Activated CD8-positive, alpha-beta T cell treated with anti-CD3 and anti-CD28 coated beads, Interleukin-2, amount 10 ng/mL, durations not matched to agents 7 days and 5 days (primary cell): ENCODE data around the gene NMNAT2. TPM values are rescaled to one million over a fixed set of nuclear protein-coding genes. Genes with fewer than 3 reads are reported as not detected.

Source experiments
- ATAC-seq: fragments of 150-1000 bp; cut with Tn5 transposase; one replicate; pipeline ENCODE4 v1.10.0; 2021; ENCODE audit warnings: moderate library complexity
- CTCF ChIA-PET: fragments of 350-600 bp; sonication (Branson Sonifier 250); formaldehyde crosslinking; loops from one replicate; lab custom pipeline; 2021; ENCODE audit warnings: antibody characterized with exemption; lab: Charles Lee
- POLR2A ChIA-PET: fragments of 350-600 bp; sonication (Branson Sonifier 250); formaldehyde crosslinking; loops from one replicate; lab custom pipeline; 2021; ENCODE audit warnings: antibody characterized with exemption; lab: Charles Lee
- DNase-seq: peaks from one replicate; pipeline ENCODE4 v3.0.0-alpha.2; 2020
- H3K27ac Mint-ChIP-seq: one replicate; pipeline ENCODE4 v1.8.0; 2021; ENCODE audit warnings: mild to moderate bottlenecking, mixed read lengths
- H3K27me3 Mint-ChIP-seq: one replicate; pipeline ENCODE4 v1.8.0; 2021; ENCODE audit warnings: low read depth, mixed read lengths
- H3K36me3 Mint-ChIP-seq: one replicate; pipeline ENCODE4 v1.8.0; 2021; ENCODE audit warnings: low read depth, mixed read lengths
- H3K4me1 Mint-ChIP-seq: one replicate; pipeline ENCODE4 v1.8.0; 2021; ENCODE audit warnings: low read depth, mixed read lengths
- H3K4me3 Mint-ChIP-seq: one replicate; pipeline ENCODE4 v1.8.0; 2021; ENCODE audit warnings: mild to moderate bottlenecking, mixed read lengths
- H3K9me3 Mint-ChIP-seq: one replicate; pipeline ENCODE4 v1.8.0; 2022; ENCODE audit warnings: mixed read lengths; ENCODE audit not compliant: insufficient read depth
- total RNA-seq, 2 experiments: library from RNA; stranded (reverse); gene quantifications; one replicate each; pipeline ENCODE4 v1.2.3, GENCODE V29; 2021

The NMNAT2 gene
- total RNA-seq, 2 experiments from 2014 or later, result not detected

DNA sequence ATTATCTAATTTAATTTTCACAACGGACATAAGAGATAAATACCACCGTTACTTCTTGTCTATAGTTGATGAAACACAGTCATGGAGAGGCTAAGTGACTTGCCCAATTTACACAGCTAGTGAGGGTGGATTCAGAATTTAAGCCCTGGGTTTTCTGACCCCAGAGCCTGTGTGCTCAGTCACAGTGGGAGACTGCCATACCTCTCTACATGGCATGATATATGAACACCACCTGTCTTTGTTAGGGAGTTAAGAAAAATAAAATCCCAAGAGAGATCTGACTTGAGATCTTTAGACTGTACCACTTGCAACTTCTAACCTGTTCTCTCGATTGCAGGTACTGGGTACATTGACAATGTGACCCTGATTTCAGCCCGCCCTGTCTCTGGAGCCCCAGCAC lies 191.8 kb downstream of the NMNAT2 start:
- ATAC-seq, result no peak
- CTCF ChIA-PET, result no interaction called here
- no peak overlapping the region for H3K27ac Mint-ChIP-seq

DNA sequence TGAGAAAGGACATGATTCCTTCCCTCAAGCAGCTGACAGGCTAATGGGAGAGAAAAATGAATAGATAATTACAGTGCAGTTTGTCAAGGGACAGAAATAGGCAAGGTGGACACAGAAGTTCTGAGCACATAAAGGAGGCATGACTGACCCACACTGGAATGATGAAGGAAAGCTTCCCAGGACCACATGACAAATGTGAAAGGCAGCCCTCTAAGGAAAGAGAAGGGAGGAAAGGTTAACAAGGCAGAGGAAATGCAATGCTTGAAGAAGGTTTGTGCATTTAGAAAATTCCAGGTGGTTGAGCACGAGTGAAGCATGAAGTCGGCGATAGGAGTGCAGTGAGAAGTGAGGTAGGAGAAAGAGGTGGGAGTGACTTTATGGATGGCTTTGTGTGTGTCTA lies 194.7 kb downstream of the NMNAT2 start:
- no peak overlapping the region for H3K27ac Mint-ChIP-seq
- H3K36me3 Mint-ChIP-seq, result no peaks in the 10 kb centered on the region
- H3K27me3 Mint-ChIP-seq, result no peaks in the 10 kb centered on the region
- ChIA-PET CTCF (no interaction called here), POLR2A (no interaction called here)
- no peaks in the 10 kb centered on the region for H3K9me3 Mint-ChIP-seq
- no peak for ATAC-seq
- H3K4me1 Mint-ChIP-seq, result peaks cover 29% of the 10 kb centered on the region
- H3K4me3 Mint-ChIP-seq, result no peak overlapping the region
- DNase-seq, result no peak

More for the DNA sequence above, 191.8 kb downstream of the NMNAT2 start:
- peaks cover 12% of the 10 kb centered on the region for H3K4me1 Mint-ChIP-seq
- H3K27me3 Mint-ChIP-seq, result no peaks in the 10 kb centered on the region
- no peak overlapping the region for H3K4me3 Mint-ChIP-seq
- DNase-seq, result no peak
- no peaks in the 10 kb centered on the region for H3K9me3 Mint-ChIP-seq
- no peaks in the 10 kb centered on the region for H3K36me3 Mint-ChIP-seq
- POLR2A ChIA-PET, result no interaction called here

DNA sequence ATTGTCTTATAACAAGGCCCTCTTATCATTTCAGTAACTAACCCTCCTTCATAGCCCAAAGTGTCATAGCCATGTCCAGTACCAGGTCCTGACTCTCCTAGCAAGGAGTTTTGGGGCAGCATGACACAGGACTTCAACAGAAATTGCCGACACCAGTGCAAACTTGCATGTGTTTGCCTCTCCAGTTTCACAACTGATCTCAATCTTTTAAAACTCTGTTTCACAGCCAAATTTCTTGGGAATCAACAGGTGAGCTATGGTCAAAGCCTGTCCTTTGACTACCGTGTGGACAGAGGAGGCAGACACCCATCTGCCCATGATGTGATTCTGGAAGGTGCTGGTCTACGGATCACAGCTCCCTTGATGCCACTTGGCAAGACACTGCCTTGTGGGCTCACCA lies 195.3 kb downstream of the NMNAT2 start:
- DNase-seq, result no peak
- CTCF ChIA-PET, result interaction anchor here (0.7 kb wide), 1 partner anchor 248 kb away, joined by 3 read pairs; no protein-coding TSS in a partner anchor
- H3K27me3 Mint-ChIP-seq, result no peaks in the 10 kb centered on the region

DNA sequence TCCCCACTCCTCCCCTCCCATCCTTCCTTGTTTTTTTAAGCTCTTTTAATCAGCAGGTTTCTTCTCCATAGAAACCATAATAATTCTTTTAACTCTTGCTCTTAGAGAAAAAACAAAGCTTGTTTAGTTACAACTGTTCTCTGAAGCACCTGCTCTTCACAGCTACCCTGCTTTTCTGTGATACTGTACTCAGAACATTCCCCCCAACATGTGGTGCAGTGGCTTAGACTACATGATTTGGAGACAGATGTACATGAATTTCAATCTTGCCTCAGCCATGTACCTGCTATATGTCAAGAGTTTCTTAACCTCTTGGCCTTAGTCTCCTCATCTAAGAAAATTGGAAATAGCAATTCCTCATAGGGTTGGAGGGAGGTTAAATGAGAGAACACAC lies 198.6 kb downstream of the NMNAT2 start:
- Mint-ChIP-seq H3K27me3 (peaks cover 4% of the 10 kb centered on the region), H3K36me3 (no peaks in the 10 kb centered on the region), H3K4me1 (peaks cover 21% of the 10 kb centered on the region), H3K9me3 (no peaks in the 10 kb centered on the region), H3K27ac (peak overlapping the region; percentile 65), H3K4me3 (no peak overlapping the region)
- ATAC-seq (no peak), DNase-seq (no peak)
- CTCF ChIA-PET, result interaction anchor here (1.0 to 3.9 kb wide), 2 partner anchors 9 to 18 kb away, joined by 3 to 23 read pairs; no protein-coding TSS in a partner anchor
- POLR2A ChIA-PET, result interaction anchor here (0.7 kb wide), 1 partner anchor 9 kb away, joined by 3 read pairs; no protein-coding TSS in a partner anchor

More for the DNA sequence above, 195.3 kb downstream of the NMNAT2 start:
- no peaks in the 10 kb centered on the region for H3K9me3 Mint-ChIP-seq
- no peak overlapping the region for H3K4me3 Mint-ChIP-seq
- no peak overlapping the region for H3K27ac Mint-ChIP-seq
- peaks cover 33% of the 10 kb centered on the region for H3K4me1 Mint-ChIP-seq
- POLR2A ChIA-PET, result no interaction called here
- ATAC-seq, result no peak
- no peaks in the 10 kb centered on the region for H3K36me3 Mint-ChIP-seq

DNA sequence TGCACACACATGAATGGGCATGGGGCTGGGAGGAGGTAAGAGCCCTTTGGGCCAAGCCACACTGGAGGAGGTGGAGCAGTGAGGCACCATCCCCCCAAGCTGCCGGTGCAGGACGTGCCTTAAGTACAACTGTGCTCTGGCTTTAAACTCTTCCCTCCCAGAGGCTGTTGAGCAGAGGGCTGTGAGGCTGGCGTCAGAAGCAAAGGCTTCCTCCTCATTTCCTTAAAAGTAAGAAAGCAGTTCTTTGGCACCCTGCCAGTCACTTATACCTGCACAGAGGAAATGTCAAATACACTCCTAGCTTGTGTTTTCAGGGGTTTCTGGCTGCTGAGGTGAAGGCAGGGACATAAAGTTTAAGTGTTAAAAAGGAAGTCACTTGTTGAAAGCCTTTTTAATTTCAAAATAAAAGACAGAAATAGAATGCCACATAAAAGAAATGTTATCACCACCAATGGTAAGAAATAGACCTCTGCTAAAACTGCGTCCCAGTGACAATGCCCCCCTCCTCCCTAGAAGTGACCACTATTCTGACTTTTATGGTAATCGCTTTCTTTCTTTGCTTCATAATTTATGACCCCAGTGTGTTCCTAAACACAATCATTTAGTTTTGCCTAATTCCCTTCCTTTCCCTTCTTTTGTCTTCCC lies 199.1 kb downstream of the NMNAT2 start:
- peak overlapping the region; percentile 65 for H3K27ac Mint-ChIP-seq
- ChIA-PET CTCF (interaction anchor here (1.0 to 3.9 kb wide), 2 partner anchors 10 to 19 kb away, joined by 3 to 23 read pairs; no protein-coding TSS in a partner anchor), POLR2A (interaction anchor here (0.7 kb wide), 1 partner anchor 8 kb away, joined by 3 read pairs; no protein-coding TSS in a partner anchor)
- no peaks in the 10 kb centered on the region for H3K9me3 Mint-ChIP-seq
- H3K4me3 Mint-ChIP-seq, result no peak overlapping the region
- peaks cover 4% of the 10 kb centered on the region for H3K27me3 Mint-ChIP-seq
- H3K4me1 Mint-ChIP-seq, result peaks cover 21% of the 10 kb centered on the region
- DNase-seq (peak; percentile 81), ATAC-seq (peak; percentile 87)
- H3K36me3 Mint-ChIP-seq, result no peaks in the 10 kb centered on the region

GRCh38 chr1:183218027-183218618 lies 200.1 kb downstream of the NMNAT2 start:
- Mint-ChIP-seq H3K27me3 (peaks cover 6% of the 10 kb centered on the region), H3K4me1 (peaks cover 21% of the 10 kb centered on the region), H3K36me3 (no peaks in the 10 kb centered on the region), H3K9me3 (no peaks in the 10 kb centered on the region), H3K4me3 (no peak overlapping the region), H3K27ac (no peak overlapping the region)
- ChIA-PET CTCF (interaction anchor here (3.9 kb wide), 1 partner anchor 11 kb away, joined by 23 read pairs; no protein-coding TSS in a partner anchor), POLR2A (no interaction called here)
- no peak for ATAC-seq
- no peak for DNase-seq

DNA sequence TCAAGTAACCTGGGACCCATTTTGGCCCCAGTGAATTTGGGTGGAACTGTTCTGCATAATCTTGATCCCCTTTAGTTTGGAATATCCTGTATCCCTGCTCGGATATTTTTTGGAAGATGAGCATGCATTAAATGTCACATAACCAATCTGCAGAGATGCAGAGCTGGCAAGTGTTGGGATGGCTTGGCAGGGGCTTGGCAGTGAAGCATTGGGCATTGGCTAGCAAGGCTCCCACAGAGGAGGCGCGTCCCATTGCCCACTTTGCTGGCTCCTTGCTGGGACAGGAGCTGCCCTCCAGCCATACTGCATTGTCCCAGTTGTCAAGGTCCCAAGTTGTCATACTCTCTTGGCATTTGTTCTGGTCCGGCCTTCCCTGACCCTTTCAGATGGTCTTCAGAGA lies 202.2 kb downstream of the NMNAT2 start:
- POLR2A ChIA-PET, result no interaction called here
- Mint-ChIP-seq H3K36me3 (no peaks in the 10 kb centered on the region), H3K4me1 (peaks cover 21% of the 10 kb centered on the region), H3K27me3 (peaks cover 16% of the 10 kb centered on the region), H3K27ac (no peak overlapping the region), H3K9me3 (no peaks in the 10 kb centered on the region), H3K4me3 (no peak overlapping the region)
- no peak for DNase-seq
- CTCF ChIA-PET, result no interaction called here
- ATAC-seq, result no peak

DNA sequence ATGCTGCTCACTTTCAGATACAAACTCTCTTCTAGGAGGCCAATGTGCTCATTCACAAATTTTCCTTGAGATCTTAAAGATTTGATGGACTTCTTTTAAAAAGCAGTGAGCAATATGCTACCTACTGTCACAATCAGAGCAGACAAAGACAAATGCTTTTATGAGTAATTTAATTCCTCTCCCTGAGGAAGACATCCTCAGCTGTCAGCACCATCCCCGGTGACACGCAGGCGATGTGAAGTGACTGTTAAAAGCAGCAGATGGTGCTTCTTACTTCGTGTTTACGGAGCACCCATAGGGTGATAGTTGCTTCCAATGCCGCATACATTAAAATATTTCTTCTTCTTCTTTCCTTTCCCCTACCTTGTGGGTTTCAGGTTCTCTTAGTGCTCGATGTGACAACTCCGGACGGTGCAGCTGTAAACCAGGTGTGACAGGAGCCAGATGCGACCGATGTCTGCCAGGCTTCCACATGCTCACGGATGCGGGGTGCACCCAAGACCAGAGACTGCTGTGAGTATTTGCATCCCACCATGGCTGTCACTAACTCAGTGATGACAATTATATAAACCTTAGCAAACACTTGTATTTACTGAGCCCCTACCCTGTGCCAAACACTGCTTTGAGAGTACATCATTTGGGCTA lies 203.0 kb downstream of the NMNAT2 start:
- DNase-seq, result no peak
- POLR2A ChIA-PET, result no interaction called here
- Mint-ChIP-seq H3K36me3 (no peaks in the 10 kb centered on the region), H3K27ac (no peak overlapping the region), H3K27me3 (peaks cover 16% of the 10 kb centered on the region), H3K9me3 (no peaks in the 10 kb centered on the region), H3K4me3 (no peak overlapping the region), H3K4me1 (peaks cover 21% of the 10 kb centered on the region)
- no peak for ATAC-seq
- CTCF ChIA-PET, result no interaction called here

DNA sequence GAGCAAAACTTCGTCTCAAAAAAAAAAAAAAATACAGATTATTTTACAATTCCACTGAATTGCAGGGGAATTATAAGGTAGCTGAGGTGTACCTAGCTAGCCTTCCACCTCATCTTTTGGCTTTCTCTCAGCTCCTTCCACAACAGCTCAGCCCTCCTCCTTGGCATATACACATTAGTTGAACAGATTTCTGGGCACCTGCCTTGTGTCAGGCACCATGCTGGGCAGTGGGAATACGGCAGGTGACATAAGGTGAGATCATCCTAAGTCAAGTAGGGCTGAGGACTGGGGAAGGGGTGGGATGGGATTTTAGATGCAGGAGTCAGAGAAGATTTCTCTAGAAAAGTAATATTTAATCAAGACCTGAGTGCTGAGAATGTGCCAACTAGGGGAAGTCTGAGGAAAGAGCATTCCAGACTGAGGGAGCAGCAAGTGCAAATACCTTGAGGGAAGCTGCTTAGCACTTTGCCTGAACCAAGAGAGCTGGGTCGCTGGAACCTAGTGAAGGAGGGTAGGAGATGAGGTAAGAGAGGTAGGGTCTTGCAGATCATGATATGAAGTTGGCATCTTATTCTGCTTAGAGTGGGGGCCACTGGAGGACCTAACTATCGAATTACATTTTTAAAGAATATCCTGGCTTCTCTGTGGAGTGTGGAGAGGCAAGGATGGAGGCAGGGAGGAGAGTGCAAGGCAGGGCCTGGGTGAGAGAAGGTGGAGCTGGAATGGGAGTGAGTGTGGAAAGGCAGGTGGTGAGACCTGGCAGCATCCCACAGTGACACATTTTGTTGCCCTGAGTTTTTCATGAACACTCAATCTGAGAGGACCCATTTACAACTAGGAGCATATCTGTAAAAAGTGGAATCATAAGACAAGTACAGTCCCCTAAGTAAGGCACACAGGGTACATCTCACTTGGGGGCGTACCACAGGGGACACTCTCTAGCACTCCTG lies 203.9 kb downstream of the NMNAT2 start:
- DNase-seq (no peak), ATAC-seq (no peak)
- H3K9me3 Mint-ChIP-seq, result no peaks in the 10 kb centered on the region
- H3K4me3 Mint-ChIP-seq, result no peak overlapping the region
- H3K36me3 Mint-ChIP-seq, result no peaks in the 10 kb centered on the region
- ChIA-PET CTCF (no interaction called here), POLR2A (no interaction called here)
- H3K27me3 Mint-ChIP-seq, result peaks cover 16% of the 10 kb centered on the region
- no peak overlapping the region for H3K27ac Mint-ChIP-seq
- peaks cover 20% of the 10 kb centered on the region for H3K4me1 Mint-ChIP-seq

DNA sequence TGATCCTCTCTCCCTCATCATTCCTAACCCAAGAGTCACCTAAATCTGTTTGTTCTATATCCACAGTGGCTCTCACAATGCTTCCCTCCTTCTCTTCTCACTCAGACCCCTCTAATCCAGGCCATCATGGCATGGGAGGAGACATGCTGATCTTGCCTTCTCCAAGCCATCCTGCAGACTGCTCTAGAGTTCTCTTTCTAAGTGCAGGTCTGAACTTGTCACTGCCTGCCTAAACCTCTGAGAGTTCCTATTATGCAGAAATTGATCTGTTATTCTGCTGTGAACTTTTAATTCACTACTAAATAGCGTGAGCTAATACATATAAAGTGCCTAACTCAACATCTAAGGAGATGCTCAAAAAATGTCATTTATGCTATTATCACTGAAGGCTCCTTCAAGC lies 205.3 kb downstream of the NMNAT2 start:
- no peaks in the 10 kb centered on the region for H3K36me3 Mint-ChIP-seq
- H3K27ac Mint-ChIP-seq, result no peak overlapping the region
- POLR2A ChIA-PET, result no interaction called here
- CTCF ChIA-PET, result no interaction called here
- no peaks in the 10 kb centered on the region for H3K9me3 Mint-ChIP-seq
- H3K4me1 Mint-ChIP-seq, result peaks cover 8% of the 10 kb centered on the region
- no peak for DNase-seq
- ATAC-seq, result no peak
- H3K4me3 Mint-ChIP-seq, result no peak overlapping the region
- H3K27me3 Mint-ChIP-seq, result peaks cover 16% of the 10 kb centered on the region

DNA sequence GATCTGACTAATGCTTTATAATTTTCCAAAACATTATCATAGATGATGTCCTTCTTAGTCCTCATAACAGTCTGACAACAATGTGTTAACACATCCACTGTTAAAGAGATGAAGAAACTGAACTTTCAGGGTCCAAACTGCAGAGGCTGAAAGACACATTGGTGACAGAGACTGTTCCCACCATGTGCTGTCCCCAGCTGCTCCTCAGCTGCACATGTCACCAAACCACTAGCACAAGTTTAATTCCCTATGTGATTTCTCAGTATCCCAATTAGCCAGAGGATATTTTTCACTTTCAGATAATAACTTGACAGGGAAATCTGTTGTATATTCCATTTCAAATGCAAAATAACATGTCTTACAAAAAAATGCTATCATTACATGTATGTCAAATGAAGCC lies 207.5 kb downstream of the NMNAT2 start:
- Mint-ChIP-seq H3K4me1 (peaks cover 8% of the 10 kb centered on the region), H3K27ac (no peak overlapping the region), H3K4me3 (no peak overlapping the region), H3K36me3 (no peaks in the 10 kb centered on the region), H3K9me3 (no peaks in the 10 kb centered on the region), H3K27me3 (peaks cover 12% of the 10 kb centered on the region)
- ChIA-PET CTCF (no interaction called here), POLR2A (interaction anchor here (1.2 kb wide), 1 partner anchor 8 kb away, joined by 3 read pairs; no protein-coding TSS in a partner anchor)
- ATAC-seq, result no peak
- DNase-seq, result no peak
